ENCODE measurements around the gene NUP188.

Gene NUP188

DNA sequence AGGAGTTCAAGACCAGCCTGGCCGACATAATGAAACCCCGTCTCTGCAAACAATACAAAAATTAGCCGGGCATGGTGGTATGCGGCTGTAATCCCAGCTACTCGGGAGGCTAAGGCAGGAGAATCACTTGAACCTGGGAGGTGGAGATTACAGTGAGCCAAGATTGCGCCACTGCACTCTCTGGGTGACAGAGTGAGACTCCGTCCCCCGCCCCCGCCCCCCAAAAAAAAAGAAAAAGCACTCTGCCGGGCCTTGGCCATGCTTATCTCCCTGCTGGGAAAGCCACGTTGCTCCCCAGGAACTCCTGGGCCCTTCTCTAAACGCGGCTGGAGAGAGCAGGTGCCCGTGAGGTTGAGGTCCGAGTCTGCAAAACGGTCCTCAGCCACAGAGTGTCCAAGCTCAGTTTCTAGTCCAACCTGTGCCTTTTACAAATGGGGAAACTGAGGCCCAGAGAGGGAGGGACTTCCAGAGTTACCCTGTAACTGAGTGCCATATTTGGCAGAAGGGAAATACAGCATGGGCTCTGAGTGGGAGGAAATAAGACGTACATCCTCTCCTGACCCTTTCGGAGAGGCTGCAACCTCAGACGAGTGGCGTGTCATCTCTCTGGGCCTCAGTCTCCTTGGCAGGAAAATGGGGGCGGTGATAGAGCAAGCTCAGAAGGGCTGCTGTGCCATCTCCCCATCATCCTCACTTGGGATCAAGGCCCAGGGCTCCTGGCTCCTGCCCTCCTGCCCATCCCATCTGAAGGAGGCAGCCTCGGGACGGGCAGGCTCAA is 33.3 kb upstream of the NUP188 start:
- no peak overlapping the region for H3K4me3 ChIP-seq (ENCODE audit: low read depth, low read length)
- DNase-seq (ENCODE audit: low read depth) = no peak
- TF ChIP-seq, protein P1, sequence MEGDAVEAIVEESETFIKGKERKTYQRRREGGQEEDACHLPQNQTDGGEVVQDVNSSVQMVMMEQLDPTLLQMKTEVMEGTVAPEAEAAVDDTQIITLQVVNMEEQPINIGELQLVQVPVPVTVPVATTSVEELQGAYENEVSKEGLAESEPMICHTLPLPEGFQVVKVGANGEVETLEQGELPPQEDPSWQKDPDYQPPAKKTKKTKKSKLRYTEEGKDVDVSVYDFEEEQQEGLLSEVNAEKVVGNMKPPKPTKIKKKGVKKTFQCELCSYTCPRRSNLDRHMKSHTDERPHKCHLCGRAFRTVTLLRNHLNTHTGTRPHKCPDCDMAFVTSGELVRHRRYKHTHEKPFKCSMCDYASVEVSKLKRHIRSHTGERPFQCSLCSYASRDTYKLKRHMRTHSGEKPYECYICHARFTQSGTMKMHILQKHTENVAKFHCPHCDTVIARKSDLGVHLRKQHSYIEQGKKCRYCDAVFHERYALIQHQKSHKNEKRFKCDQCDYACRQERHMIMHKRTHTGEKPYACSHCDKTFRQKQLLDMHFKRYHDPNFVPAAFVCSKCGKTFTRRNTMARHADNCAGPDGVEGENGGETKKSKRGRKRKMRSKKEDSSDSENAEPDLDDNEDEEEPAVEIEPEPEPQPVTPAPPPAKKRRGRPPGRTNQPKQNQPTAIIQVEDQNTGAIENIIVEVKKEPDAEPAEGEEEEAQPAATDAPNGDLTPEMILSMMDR (IDR thresholded peaks at IDR 0.05; ENCODE audit: insufficient read depth, low read depth, low read length, missing control alignments) = no peak

DNA sequence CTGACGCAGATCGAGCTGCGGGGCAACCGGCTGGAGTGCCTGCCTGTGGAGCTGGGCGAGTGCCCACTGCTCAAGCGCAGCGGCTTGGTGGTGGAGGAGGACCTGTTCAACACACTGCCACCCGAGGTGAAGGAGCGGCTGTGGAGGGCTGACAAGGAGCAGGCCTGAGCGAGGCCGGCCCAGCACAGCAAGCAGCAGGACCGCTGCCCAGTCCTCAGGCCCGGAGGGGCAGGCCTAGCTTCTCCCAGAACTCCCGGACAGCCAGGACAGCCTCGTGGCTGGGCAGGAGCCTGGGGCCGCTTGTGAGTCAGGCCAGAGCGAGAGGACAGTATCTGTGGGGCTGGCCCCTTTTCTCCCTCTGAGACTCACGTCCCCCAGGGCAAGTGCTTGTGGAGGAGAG is 31.3 kb upstream of the NUP188 start:
- H3K4me3 ChIP-seq (ENCODE audit: low read depth, low read length) = no peak overlapping the region
- no peak for DNase-seq (ENCODE audit: low read depth)
- TF ChIP-seq, protein P1 (IDR thresholded peaks at IDR 0.05; ENCODE audit: insufficient read depth, low read depth, low read length, missing control alignments) = no peak

DNA sequence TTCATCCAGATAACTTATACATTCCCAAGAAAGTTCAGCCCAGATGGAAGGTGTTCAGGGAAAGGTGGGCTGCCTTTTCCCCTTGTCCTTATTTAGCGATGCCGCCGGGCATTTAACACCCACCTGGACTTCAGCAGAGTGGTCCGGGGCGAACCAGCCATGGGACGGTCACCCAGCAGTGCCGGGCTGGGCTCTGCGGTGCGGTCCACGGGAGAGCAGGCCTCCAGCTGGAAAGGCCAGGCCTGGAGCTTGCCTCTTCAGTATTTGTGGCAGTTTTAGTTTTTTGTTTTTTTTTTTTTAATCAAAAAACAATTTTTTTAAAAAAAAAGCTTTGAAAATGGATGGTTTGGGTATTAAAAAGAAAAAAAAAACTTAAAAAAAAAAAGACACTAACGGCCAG is 30.8 kb upstream of the NUP188 start:
- TF ChIP-seq, protein P1 (IDR thresholded peaks at IDR 0.05; ENCODE audit: insufficient read depth, low read depth, low read length, missing control alignments) = no peak
- DNase-seq (ENCODE audit: low read depth) = no peak
- no peak overlapping the region for H3K4me3 ChIP-seq (ENCODE audit: low read depth, low read length)

DNA sequence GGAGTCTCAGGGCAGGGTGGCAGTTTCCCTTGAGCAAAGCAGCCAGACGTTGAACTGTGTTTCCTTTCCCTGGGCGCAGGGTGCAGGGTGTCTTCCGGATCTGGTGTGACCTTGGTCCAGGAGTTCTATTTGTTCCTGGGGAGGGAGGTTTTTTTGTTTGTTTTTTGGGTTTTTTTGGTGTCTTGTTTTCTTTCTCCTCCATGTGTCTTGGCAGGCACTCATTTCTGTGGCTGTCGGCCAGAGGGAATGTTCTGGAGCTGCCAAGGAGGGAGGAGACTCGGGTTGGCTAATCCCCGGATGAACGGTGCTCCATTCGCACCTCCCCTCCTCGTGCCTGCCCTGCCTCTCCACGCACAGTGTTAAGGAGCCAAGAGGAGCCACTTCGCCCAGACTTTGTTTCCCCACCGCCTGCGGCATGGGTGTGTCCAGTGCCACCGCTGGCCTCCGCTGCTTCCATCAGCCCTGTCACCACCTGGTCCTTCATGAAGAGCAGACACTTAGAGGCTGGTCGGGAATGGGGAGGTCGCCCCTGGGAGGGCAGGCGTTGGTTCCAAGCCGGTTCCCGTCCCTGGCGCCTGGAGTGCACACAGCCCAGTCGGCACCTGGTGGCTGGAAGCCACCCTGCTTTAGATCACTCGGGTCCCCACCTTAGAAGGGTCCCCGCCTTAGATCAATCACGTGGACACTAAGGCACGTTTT is 30.2 kb upstream of the NUP188 start:
- no peak for DNase-seq (ENCODE audit: low read depth)
- TF ChIP-seq, protein P1 (IDR thresholded peaks at IDR 0.05; ENCODE audit: insufficient read depth, low read depth, low read length, missing control alignments) = no peak
- no peak overlapping the region for H3K4me3 ChIP-seq (ENCODE audit: low read depth, low read length)

DNA sequence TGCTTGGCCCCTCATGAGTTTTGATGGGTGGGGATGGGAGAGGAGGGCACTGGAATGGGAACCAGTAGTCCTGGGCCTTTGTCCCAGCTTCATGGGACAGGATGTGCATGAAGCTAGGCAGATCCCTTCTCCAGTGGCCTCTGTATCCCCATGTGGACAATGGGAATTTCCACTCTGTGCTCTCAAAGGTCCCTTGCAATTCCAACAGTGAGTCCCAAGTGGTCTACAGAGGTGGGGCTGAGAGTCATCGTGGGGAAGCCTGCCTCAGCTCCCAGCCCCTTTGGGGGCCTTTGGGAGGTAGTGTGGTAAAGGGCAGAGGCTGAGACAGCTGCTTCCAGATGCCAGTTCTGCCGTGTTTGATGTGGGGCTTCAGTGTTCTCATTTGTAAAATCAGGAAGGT is 28.6 kb upstream of the NUP188 start:
- DNase-seq (ENCODE audit: low read depth) = no peak
- H3K4me3 ChIP-seq (ENCODE audit: low read depth, low read length) = no peak overlapping the region
- TF ChIP-seq, protein P1 (IDR thresholded peaks at IDR 0.05; ENCODE audit: insufficient read depth, low read depth, low read length, missing control alignments) = no peak

DNA sequence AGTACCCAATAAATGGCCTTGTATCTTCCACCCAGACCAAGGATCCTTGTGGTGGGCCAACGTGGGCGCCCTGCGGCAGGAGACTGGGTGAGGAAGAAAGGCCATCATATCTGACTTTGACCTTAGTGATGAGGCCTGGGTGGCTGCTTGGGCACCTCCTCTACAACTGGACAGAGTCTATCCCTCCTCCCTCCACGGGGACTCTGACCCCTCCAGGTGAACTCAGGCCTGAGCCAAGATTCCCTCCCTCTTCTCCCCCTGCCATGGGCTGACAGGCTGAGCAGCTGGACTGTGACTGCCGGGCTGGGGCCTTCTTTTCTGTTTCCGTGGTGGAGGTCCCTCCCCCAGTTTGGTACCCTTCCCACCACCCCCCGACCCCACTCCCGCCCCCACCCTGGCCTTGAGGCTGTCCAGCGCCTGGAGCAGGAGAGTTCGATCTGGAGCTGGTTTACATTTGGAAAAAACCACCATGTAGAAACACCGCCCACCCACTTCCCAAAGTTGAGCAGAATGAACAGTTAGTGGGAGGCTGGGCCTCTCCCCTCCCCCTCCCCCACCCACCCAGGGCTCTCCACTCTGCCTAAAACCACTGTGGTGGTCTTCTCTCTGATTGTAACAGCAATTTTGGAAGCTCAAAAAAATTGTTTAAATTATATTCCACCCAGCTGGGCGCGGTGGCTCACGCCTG is 28.0 kb upstream of the NUP188 start:
- TF ChIP-seq, protein P1 (IDR thresholded peaks at IDR 0.05; ENCODE audit: insufficient read depth, low read depth, low read length, missing control alignments) = no peak
- no peak overlapping the region for H3K4me3 ChIP-seq (ENCODE audit: low read depth, low read length)

More for the DNA sequence above, 28.0 kb upstream of the NUP188 start:
- DNase-seq (ENCODE audit: low read depth) = no peak

All from GM12865 (cell line).